Right cardiac atrium (tissue), 5 donors: ENCODE data around the gene SDK1. TPM values are rescaled to one million over a fixed set of nuclear protein-coding genes. Genes with fewer than 3 reads are reported as not detected.
A peak's percentile ranks its signal among the peaks of the same experiment; 100 is the strongest.
"Not testable (repeated sequence)": the region's sequence is repeated elsewhere in the genome, so short reads cannot be mapped to it uniquely, and the experiment has no call there.

ENCODE experiments used
- ATAC-seq, 2 donors: fragments of 200-7000 bp; cut with Tn5 transposase; one replicate each; pipeline versions ENCODE4 v1.8.0 to v1.9.1; 2020; ENCODE audit warnings: moderate library complexity in 2 of 2, mild to moderate bottlenecking in 1 of 2
- DNase-seq, 3 donors: peaks; one replicate each; pipeline ENCODE4 v3.0.0-alpha.2; 2020
- H3K27ac ChIP-seq: one replicate; pipeline ENCODE4 v1.5.1; 2013; ENCODE audit warnings: mild to moderate bottlenecking, low read length, control low read depth, moderate library complexity
- H3K27me3 ChIP-seq: one replicate; pipeline ENCODE4 v1.6.1; 2013; ENCODE audit not compliant: control insufficient read depth, insufficient read depth
- H3K4me1 ChIP-seq: one replicate; pipeline ENCODE4 v1.6.1; 2013; ENCODE audit warnings: low read length; ENCODE audit not compliant: control insufficient read depth, insufficient read depth
- H3K4me3 ChIP-seq: one replicate; pipeline ENCODE4 v1.5.1; 2013; ENCODE audit warnings: low read length, control low read depth
- H3K9me3 ChIP-seq: one replicate; pipeline ENCODE4 v1.6.1; 2013; ENCODE audit warnings: low read length; ENCODE audit not compliant: control insufficient read depth
- WGBS: extraction: QIAGEN DNeasy Blood & Tissue Kit; methylation state at CpG from one replicate; pipeline ENCODE4 v1.1.7; 2013; 5-methylcytosine and 5-hydroxymethylcytosine counted together
- intact Hi-C, 4 donors: fragments of 100-400 bp; cut with DNase I; formaldehyde crosslinking; loops; one replicate each; pipeline versions ENCODE4 v1.11.0 to v1.14.0; 2022 to 2023
- polyA plus RNA-seq: library from polyadenylated mRNA; stranded (reverse); fragments of 200-250 nt; gene quantifications from one replicate; pipeline ENCODE4 v1.2.3, GENCODE V29; 2013
- total RNA-seq, 4 donors: library from RNA; stranded (reverse); fragmentation: NEBNext Ultra II Directional; extraction: Animal tissue kit (Norgen Biotek cat#: 25700); gene quantifications; one replicate each; pipeline ENCODE4 v1.2.1, GENCODE V29; 2021
- donor health status: healthy with polysubstance abuse.
- donor health status: DM: no; HTN: yes; CAD: no.
- donor health status: DM: no; HTN: no; CAD: no.
- donor health status: DM: no; HTN: yes; CAD: no; lungs with severe emphysema.
- donor health status: DM: yes; HTN: yes; CAD: no.

Gene SDK1
- total and polyA plus RNA-seq, 5 donors: 0.97 to 3.2 (median 2.4) TPM

- ATAC-seq: no peak
These were observed 914.2 kb downstream of the SDK1 start for GRCh38 chr7:4215176-4215720.

GRCh38 chr7:4216016-4216415 is 915.0 kb downstream of the SDK1 start:
- no peaks in the 10 kb centered on the region for H3K27me3 ChIP-seq
- no peak overlapping the region for H3K27ac ChIP-seq
- H3K4me1 ChIP-seq: no peaks in the 10 kb centered on the region
- WGBS: 46% methylated on average over 16 of the region's 16 CpGs
- H3K4me3 ChIP-seq: no peak overlapping the region
- peak in 1 of 3 donors; percentile 43 for DNase-seq
- no peaks in the 10 kb centered on the region for H3K9me3 ChIP-seq
- no peak for ATAC-seq
- intact Hi-C loops: no loop called here

More at GRCh38 chr7:4215176-4215720, 914.2 kb downstream of the SDK1 start:
- WGBS: 95% methylated on average over 19 of the region's 19 CpGs
- H3K9me3 ChIP-seq: no peaks in the 10 kb centered on the region
- no peaks in the 10 kb centered on the region for H3K4me1 ChIP-seq
- peak in 1 of 3 donors; percentile 47 for DNase-seq
- intact Hi-C loops: no loop called here
- no peaks in the 10 kb centered on the region for H3K27me3 ChIP-seq
- H3K27ac ChIP-seq: no peak overlapping the region
- H3K4me3 ChIP-seq: no peak overlapping the region

- peak in 1 of 3 donors; percentile 27 for DNase-seq
- H3K27me3 ChIP-seq, H3K4me1 ChIP-seq, H3K9me3 ChIP-seq, intact Hi-C loops, H3K4me3 ChIP-seq, H3K27ac ChIP-seq, ATAC-seq: not testable (repeated sequence)
- 94% methylated on average over 29 of the region's 29 CpGs for WGBS
These were observed 916.1 kb downstream of the SDK1 start for GRCh38 chr7:4217126-4217660.

- Histone ChIP-seq H3K4me1 (no peaks in the 10 kb centered on the region), H3K4me3 (no peak overlapping the region), H3K27ac (no peak overlapping the region), H3K9me3 (no peaks in the 10 kb centered on the region), H3K27me3 (no peaks in the 10 kb centered on the region)
- 96% methylated on average over 7 of the region's 7 CpGs for WGBS
- intact Hi-C loops: no loop called here
- no peak for ATAC-seq
- peak in 1 of 3 donors; percentile 12 for DNase-seq
These were observed 917.4 kb downstream of the SDK1 start for GRCh38 chr7:4218481-4218880.

GRCh38 chr7:4220011-4220410 is 919.0 kb downstream of the SDK1 start:
- Histone ChIP-seq H3K27ac (no peak overlapping the region), H3K4me3 (no peak overlapping the region), H3K4me1 (no peaks in the 10 kb centered on the region), H3K27me3 (no peaks in the 10 kb centered on the region), H3K9me3 (no peaks in the 10 kb centered on the region)
- intact Hi-C loops: no loop called here
- DNase-seq: peak in 1 of 3 donors; percentile 1
- ATAC-seq: no peak
- 93% methylated on average over 15 of the region's 15 CpGs for WGBS

- no peaks in the 10 kb centered on the region for H3K27me3 ChIP-seq
- DNase-seq (peak in 1 of 3 donors; percentile 14), ATAC-seq (no peak)
- 88% methylated on average over 21 of the region's 21 CpGs for WGBS
- H3K4me3 ChIP-seq: no peak overlapping the region
- no peaks in the 10 kb centered on the region for H3K9me3 ChIP-seq
- H3K27ac ChIP-seq: no peak overlapping the region
- no peaks in the 10 kb centered on the region for H3K4me1 ChIP-seq
- intact Hi-C loops: no loop called here
These were observed 920.0 kb downstream of the SDK1 start for GRCh38 chr7:4221043-4221442.

DNA sequence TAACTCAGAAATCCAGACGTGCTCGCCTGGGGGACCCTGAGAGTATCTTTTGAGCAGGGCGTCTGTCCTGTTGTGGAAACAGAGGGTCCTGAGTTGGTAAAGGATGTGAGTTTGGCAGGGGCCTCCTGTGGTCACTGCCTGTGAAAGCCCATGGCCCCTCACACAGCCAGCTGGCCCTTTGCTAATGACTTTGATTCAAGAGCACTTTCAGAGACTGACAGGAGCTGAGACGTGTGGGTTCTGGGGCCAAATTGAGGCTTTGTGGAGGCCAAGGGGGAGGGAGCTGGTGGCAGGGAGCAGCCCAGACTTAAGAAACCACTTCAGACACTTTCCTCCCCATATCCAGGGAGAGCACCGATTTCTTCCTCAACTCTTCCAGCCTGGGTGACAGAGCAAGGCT is 921.6 kb downstream of the SDK1 start:
- H3K27me3 ChIP-seq: no peaks in the 10 kb centered on the region
- ATAC-seq (no peak), DNase-seq (peak in 1 of 3 donors; percentile 28)
- H3K27ac ChIP-seq: no peak overlapping the region
- H3K4me3 ChIP-seq: no peak overlapping the region
- 78% methylated on average over 5 of the region's 5 CpGs for WGBS
- H3K9me3 ChIP-seq: no peaks in the 10 kb centered on the region
- intact Hi-C loops: no loop called here
- H3K4me1 ChIP-seq: no peaks in the 10 kb centered on the region

DNA sequence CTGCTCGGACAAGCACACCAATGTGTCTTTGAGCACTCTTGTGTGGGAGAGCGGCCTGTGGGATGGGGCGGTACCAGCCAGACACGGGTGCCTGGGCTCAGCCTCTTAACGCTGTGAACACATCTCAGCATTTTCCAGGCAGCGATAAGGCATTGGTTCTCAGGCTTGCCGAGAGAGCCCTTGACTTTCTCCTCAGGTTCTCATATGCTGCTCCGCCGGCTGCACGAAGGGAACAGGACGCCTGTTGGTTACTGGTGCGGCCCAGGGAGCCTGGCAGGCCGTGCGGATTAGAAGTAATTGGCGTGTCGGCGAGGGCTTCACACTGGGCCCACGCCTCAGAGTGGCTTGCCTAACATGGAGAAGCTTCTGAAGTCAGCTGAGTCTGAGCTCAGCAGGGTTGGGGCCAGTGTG is 924.3 kb downstream of the SDK1 start:
- Histone ChIP-seq H3K9me3 (no peaks in the 10 kb centered on the region), H3K4me1 (no peaks in the 10 kb centered on the region)

DNA sequence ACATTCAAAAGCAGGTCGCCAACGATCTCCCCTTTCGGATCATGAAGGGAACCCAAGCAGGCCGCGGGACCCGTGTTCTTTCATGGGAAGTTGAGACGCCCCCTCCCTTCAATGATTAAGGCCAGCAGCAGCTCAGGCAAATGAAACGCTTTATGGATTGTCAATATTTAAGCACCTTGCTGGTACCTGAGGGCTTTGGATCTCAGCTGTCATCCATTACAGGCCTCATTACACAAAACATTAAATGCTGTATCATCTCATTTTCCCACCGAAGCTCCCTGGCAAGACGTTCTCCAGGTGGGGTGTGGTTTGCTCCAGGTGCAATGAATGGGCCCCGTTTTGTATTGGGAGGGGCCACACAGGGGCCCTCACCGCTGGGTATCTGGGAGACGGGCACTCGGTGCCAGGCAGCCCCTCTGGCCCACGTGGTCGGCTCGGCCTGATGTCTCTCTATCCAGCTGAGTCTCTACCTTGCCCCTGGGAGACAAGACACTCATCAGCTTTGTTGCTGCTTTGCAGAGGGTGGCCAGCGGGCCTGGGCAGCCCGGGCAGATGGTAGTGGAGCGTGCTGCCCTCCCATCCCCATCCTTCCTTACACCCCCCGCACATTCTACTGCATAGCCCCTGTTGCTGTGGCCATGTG is 925.0 kb downstream of the SDK1 start:
- DNase-seq (no peak), ATAC-seq (no peak)
- no peaks in the 10 kb centered on the region for H3K4me1 ChIP-seq
- H3K27me3 ChIP-seq: no peaks in the 10 kb centered on the region
- no peaks in the 10 kb centered on the region for H3K9me3 ChIP-seq
- no peak overlapping the region for H3K27ac ChIP-seq
- H3K4me3 ChIP-seq: no peak overlapping the region
- intact Hi-C loops: no loop called here
- 88% methylated on average over 21 of the region's 21 CpGs for WGBS

More for the DNA sequence above, 924.3 kb downstream of the SDK1 start:
- DNase-seq (no peak), ATAC-seq (no peak)
- intact Hi-C loops: no loop called here
- H3K27me3 ChIP-seq: no peaks in the 10 kb centered on the region
- no peak overlapping the region for H3K4me3 ChIP-seq
- WGBS: 93% methylated on average over 18 of the region's 18 CpGs
- no peak overlapping the region for H3K27ac ChIP-seq

DNA sequence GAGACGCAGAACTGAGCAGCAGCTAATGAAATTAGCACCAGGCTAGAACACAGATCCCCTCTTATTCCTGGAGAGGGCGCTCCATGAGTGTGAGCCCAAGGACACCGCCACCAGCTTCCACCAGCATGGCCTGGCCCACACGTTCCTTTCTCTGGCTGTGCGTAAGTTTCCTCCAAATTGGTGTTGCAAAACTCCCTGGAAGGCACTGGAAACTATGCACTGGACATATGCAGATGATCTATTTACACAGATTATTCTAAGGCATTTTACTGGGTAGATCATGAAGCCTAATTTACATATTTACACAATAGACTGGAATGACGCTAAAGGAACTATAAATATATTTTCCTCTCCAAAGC is 925.5 kb downstream of the SDK1 start:
- no peak for DNase-seq
- intact Hi-C loops: no loop called here

GRCh38 chr7:4227105-4228010 is 926.3 kb downstream of the SDK1 start:
- ATAC-seq: no peak
- Histone ChIP-seq H3K4me3 (no peak overlapping the region), H3K27ac (no peak overlapping the region), H3K27me3 (no peaks in the 10 kb centered on the region), H3K9me3 (no peaks in the 10 kb centered on the region), H3K4me1 (no peaks in the 10 kb centered on the region)
- intact Hi-C loops: no loop called here
- DNase-seq: no peak
- 81% methylated on average over 22 of the region's 22 CpGs for WGBS

More for the DNA sequence above, 925.5 kb downstream of the SDK1 start:
- Histone ChIP-seq H3K4me1 (no peaks in the 10 kb centered on the region), H3K27ac (no peak overlapping the region), H3K27me3 (no peaks in the 10 kb centered on the region), H3K4me3 (no peak overlapping the region), H3K9me3 (no peaks in the 10 kb centered on the region)
- WGBS: 74% methylated on average over 6 of the region's 6 CpGs
- no peak for ATAC-seq
